AG09319 (cell line): ENCODE measurements around the gene SCYL3.

Source experiments
- DNase-seq: peaks from one replicate; pipeline ENCODE4 v3.0.0-alpha.2; 2010; ENCODE audit warnings: low read depth; ENCODE audit errors: extremely low read depth
- CTCF ChIP-seq: IDR thresholded peaks from 2 replicates; pipeline ENCODE4 v1.5.1; 2011; ENCODE audit warnings: low read depth, mild to moderate bottlenecking, inconsistent platforms, low read length, moderate library complexity

The SCYL3 gene

GRCh38 chr1:169893645-169894423 is at the start of gene SCYL3:
SCYL3 (minus strand) TSS chr1:169893896; CDS start chr1:169888840, 5,056 bp downstream.
- TF ChIP-seq CTCF, result no peak
- peak; percentile 94 for DNase-seq

- TF ChIP-seq CTCF, result no peak
- peak; percentile 2 for DNase-seq
Measured at GRCh38 chr1:169941982-169942830, 48.5 kb upstream of the SCYL3 start.

GRCh38 chr1:169933984-169934725 is 40.5 kb upstream of the SCYL3 start:
- TF ChIP-seq CTCF, result no peak
- DNase-seq, result no peak

- no peak for TF ChIP-seq CTCF
Measured at GRCh38 chr1:169931795-169932231, 38.1 kb upstream of the SCYL3 start.

GRCh38 chr1:169929210-169929526 is 35.5 kb upstream of the SCYL3 start:
- DNase-seq, result no peak
- TF ChIP-seq CTCF, result no peak

More at GRCh38 chr1:169931795-169932231, 38.1 kb upstream of the SCYL3 start:
- DNase-seq, result peak; percentile 51

GRCh38 chr1:169928438-169929209 is 34.9 kb upstream of the SCYL3 start:
- peak; percentile 28 for DNase-seq

More at GRCh38 chr1:169928438-169929209, 34.9 kb upstream of the SCYL3 start:
- peak; percentile 68 for TF ChIP-seq CTCF
